H1 (cell line): ENCODE data around the gene COIL. TPM values are rescaled to one million over a fixed set of nuclear protein-coding genes. Genes with fewer than 3 reads are reported as not detected.

Experiments
- CTCF ChIA-PET: fragments of 300-600 bp; sonication (Branson Sonifier 250); formaldehyde crosslinking; loops from one replicate; lab custom pipeline; 2021; ENCODE audit not compliant: partially characterized antibody; lab: Charles Lee
- POLR2A ChIA-PET: fragments of 300-600 bp; sonication (Branson Sonifier 250); formaldehyde crosslinking; loops from one replicate; lab custom pipeline; 2021; ENCODE audit warnings: inconsistent platforms; ENCODE audit not compliant: partially characterized antibody; lab: Charles Lee
- DNase-seq, 2 experiments: peaks; one replicate each; pipeline versions ENCODE4 v3.0.0 to v3.0.0-alpha.2; 2010 to 2022; ENCODE audit warnings: low spot score in 2 of 2, low read depth in 1 of 2, mixed read lengths in 1 of 2
- FAIRE-seq: peaks from 2 replicates; lab custom pipeline; 2011; peaks lifted over from hg19 to GRCh38; lab: Jason Lieb, UNC
- H2AFZ ChIP-seq: 2 replicates; pipeline ENCODE4 v1.8.1; 2012; ENCODE audit warnings: low read length, inconsistent platforms
- H2AK5ac ChIP-seq: 2 replicates; pipeline ENCODE4 v1.6.1; 2013; ENCODE audit warnings: low read depth, low read length
- H2BK120ac ChIP-seq: replicated peaks from 2 replicates; pipeline ENCODE3; 2013; ENCODE audit warnings: low read depth, low read length, inconsistent platforms
- H2BK12ac ChIP-seq: 2 replicates; pipeline ENCODE4 v1.6.1; 2013; ENCODE audit warnings: low read depth, low read length
- H2BK15ac ChIP-seq: 2 replicates; pipeline ENCODE4 v1.6.1; 2013; ENCODE audit warnings: low read length
- H2BK20ac ChIP-seq: 2 replicates; pipeline ENCODE4 v1.6.1; 2013; ENCODE audit warnings: low read length
- H2BK5ac ChIP-seq: 2 replicates; pipeline ENCODE4 v1.6.1; 2013; ENCODE audit warnings: low read depth, low read length
- H3K14ac ChIP-seq: 2 replicates; pipeline ENCODE4 v1.6.1; 2013; ENCODE audit warnings: inconsistent platforms; ENCODE audit not compliant: insufficient read length
- H3K18ac ChIP-seq: 2 replicates; pipeline ENCODE4 v1.6.1; 2013; ENCODE audit warnings: low read length; ENCODE audit errors: extremely low read depth
- H3K23ac ChIP-seq: 2 replicates; pipeline ENCODE4 v1.6.1; 2013; ENCODE audit warnings: inconsistent platforms; ENCODE audit not compliant: insufficient read length
- H3K23me2 ChIP-seq: 2 replicates; pipeline ENCODE4 v1.6.1; 2013; ENCODE audit warnings: low read depth, low read length
- H3K27ac ChIP-seq: 2 replicates; pipeline ENCODE4 v1.6.1; 2011; ENCODE audit warnings: low read depth, low read length, inconsistent platforms
- H3K27me3 ChIP-seq, 4 experiments: replicated peaks in 1 of 4; 1 replicate in 1 of 4; 2 replicates in 3 of 4; pipeline versions ENCODE4 v1.6.1 to v1.8.1; 2011 to 2013; ENCODE audit warnings: low read length in 3 of 4, mild to moderate bottlenecking in 3 of 4, inconsistent platforms in 2 of 4, mixed read lengths in 2 of 4, moderate library complexity in 1 of 4; ENCODE audit not compliant: control insufficient read depth in 3 of 4, insufficient read depth in 3 of 4; ENCODE audit errors: extremely low read depth in 1 of 4
- H3K36me3 ChIP-seq, 4 experiments: 2 replicates each; pipeline versions ENCODE4 v1.6.1 to v1.8.1; 2011 to 2013; ENCODE audit warnings: mild to moderate bottlenecking in 4 of 4, low read length in 3 of 4, moderate library complexity in 2 of 4, control low read depth in 1 of 4, inconsistent platforms in 1 of 4; ENCODE audit not compliant: insufficient read depth in 4 of 4, control insufficient read depth in 2 of 4
- H3K4ac ChIP-seq: replicated peaks from 2 replicates; pipeline ENCODE3; 2013; ENCODE audit warnings: low read length, low read depth, mixed read lengths, inconsistent platforms; ENCODE audit not compliant: insufficient read length
- H3K4me1 ChIP-seq, 4 experiments: replicated peaks in 1 of 4; 1 replicate in 1 of 4; 2 replicates in 3 of 4; pipeline versions ENCODE4 v1.6.1 to v1.8.1; 2011 to 2013; ENCODE audit warnings: low read length in 3 of 4, inconsistent platforms in 2 of 4, mixed read lengths in 1 of 4; ENCODE audit not compliant: insufficient read depth in 4 of 4, control insufficient read depth in 3 of 4
- H3K4me2 ChIP-seq, 2 experiments: 2 replicates each; pipeline versions ENCODE4 v1.6.1 to v1.8.1; 2011 to 2013; ENCODE audit warnings: low read depth in 2 of 2, low read length in 2 of 2, control low read depth in 1 of 2, inconsistent platforms in 1 of 2, mild to moderate bottlenecking in 1 of 2; ENCODE audit not compliant: insufficient read depth in 1 of 2
- H3K4me3 ChIP-seq, 4 experiments: fragments of 200-600, 300-600 bp in 1 of 4; sonication (generic), shearing (Covaris generic), sonication (Bioruptor Twin) in 1 of 4; 2 replicates each; pipeline versions ENCODE4 v1.5.1 to v1.8.1; 2011 to 2016; ENCODE audit warnings: low read length in 4 of 4, low read depth in 3 of 4, control low read depth in 2 of 4, inconsistent platforms in 2 of 4, mild to moderate bottlenecking in 2 of 4, mixed read lengths in 1 of 4, moderate library complexity in 1 of 4; ENCODE audit not compliant: insufficient read depth in 2 of 4; ENCODE audit errors: extremely low read depth in 1 of 4
- H3K56ac ChIP-seq: replicated peaks from 2 replicates; pipeline ENCODE3; 2013; ENCODE audit warnings: low read depth, mild to moderate bottlenecking, mixed read lengths, low read length, inconsistent platforms; ENCODE audit not compliant: insufficient read length
- H3K79me1 ChIP-seq: 2 replicates; pipeline ENCODE4 v1.6.1; 2013; ENCODE audit warnings: low read depth, low read length, control low read depth
- H3K79me2 ChIP-seq, 2 experiments: 2 replicates each; pipeline versions ENCODE4 v1.6.1 to v1.8.1; 2012 to 2013; ENCODE audit warnings: low read length in 2 of 2, mild to moderate bottlenecking in 2 of 2, inconsistent platforms in 1 of 2; ENCODE audit not compliant: insufficient read depth in 2 of 2, control insufficient read depth in 1 of 2
- H3K9ac ChIP-seq, 4 experiments: replicated peaks in 1 of 4; 1 replicate in 1 of 4; 2 replicates in 3 of 4; pipeline versions ENCODE4 v1.6.1 to v1.8.1; 2011 to 2013; ENCODE audit warnings: low read depth in 3 of 4, low read length in 3 of 4, control low read depth in 2 of 4, mild to moderate bottlenecking in 2 of 4, moderate library complexity in 2 of 4, inconsistent platforms in 1 of 4; ENCODE audit errors: extremely low read depth in 1 of 4
- H3K9me3 ChIP-seq, 2 experiments: 2 replicates each; pipeline versions ENCODE4 v1.6.1 to v1.8.1; 2012 to 2013; ENCODE audit warnings: mild to moderate bottlenecking in 2 of 2, moderate library complexity in 2 of 2, control low read depth in 1 of 2, inconsistent platforms in 1 of 2, low read depth in 1 of 2, low read length in 1 of 2, mixed read lengths in 1 of 2; ENCODE audit not compliant: insufficient read depth in 2 of 2
- H4K20me1 ChIP-seq, 2 experiments: replicated peaks in 1 of 2; 2 replicates each; pipeline versions ENCODE3 to v1.8.1; 2011 to 2013; ENCODE audit warnings: inconsistent platforms in 2 of 2, low read length in 2 of 2, mild to moderate bottlenecking in 1 of 2; ENCODE audit not compliant: insufficient read depth in 2 of 2, control insufficient read depth in 1 of 2
- H4K5ac ChIP-seq: 2 replicates; pipeline ENCODE4 v1.6.1; 2013; ENCODE audit warnings: low read length, low read depth, mixed read lengths, inconsistent platforms; ENCODE audit not compliant: insufficient read length
- H4K8ac ChIP-seq: 2 replicates; pipeline ENCODE4 v1.8.0; 2013; ENCODE audit warnings: mild to moderate bottlenecking, moderate library complexity, low read length, inconsistent platforms; ENCODE audit not compliant: insufficient read depth; ENCODE audit errors: extremely low read depth
- H4K91ac ChIP-seq: replicated peaks from 2 replicates; pipeline ENCODE3; 2013; ENCODE audit warnings: low read length, mixed read lengths, inconsistent platforms; ENCODE audit not compliant: insufficient read length
- TAF7 ChIP-seq: optimal IDR thresholded peaks from 2 replicates; pipeline ENCODE3; 2011; ENCODE audit warnings: low read depth, mild to moderate bottlenecking, inconsistent platforms, low read length, moderate library complexity, borderline replicate concordance
- polyA plus RNA-seq, 7 experiments: library from polyadenylated mRNA; depleted of rRNA in 3 of 7; stranded (reverse) in 5 of 7; unstranded in 2 of 7; fragments of >200 nt in 5 of 7; fragments of 200-250 nt in 2 of 7; gene quantifications; 1 replicate in 5 of 7; 2 replicates in 1 of 7; 4 replicates in 1 of 7; pipeline versions ENCODE4 v1.2.1 to v1.2.3, GENCODE V29; 2011 to 2013; ENCODE audit warnings: missing spikeins in 2 of 7, mixed read lengths in 2 of 7
- total RNA-seq: library from RNA; stranded (reverse); fragmentation: NEBNext Ultra II Directional; extraction: Animal tissue kit (Norgen Biotek cat#: 25700); gene quantifications from 2 replicates; pipeline ENCODE4 v1.2.1, GENCODE V29; 2021

Gene COIL
- total and polyA plus RNA-seq, 2 of the 8 experiments (the other 6 are each of a cell fraction or from before 2014, with no cell fraction given): 5.2 to 23.6 TPM

GRCh38 chr17:56929362-56929969 lies 31.4 kb downstream of the COIL start:
- Histone ChIP-seq H2BK5ac (no peak overlapping the region), H3K18ac (no peak overlapping the region), H3K4me2 (no peak overlapping the region), H3K79me2 (no peaks in the 10 kb centered on the region), H3K27ac (no peak overlapping the region), H3K9me3 (peaks cover 25 to 35% of the 10 kb centered on the region in 2 experiments), H4K8ac (no peak overlapping the region), H3K56ac (no peak overlapping the region), H3K14ac (no peak overlapping the region), H2BK15ac (no peak overlapping the region), H4K20me1 (no peaks in the 10 kb centered on the region), H3K4me3 (no peak overlapping the region), H3K79me1 (no peaks in the 10 kb centered on the region), H2AFZ (no peak overlapping the region), H2BK12ac (no peak overlapping the region), H3K23ac (no peak overlapping the region), H3K4me1 (peaks cover under 1 to 12% (median 5%) of the 10 kb centered on the region in 4 experiments; a peak in 4 of 7 replicates), H3K23me2 (no peaks in the 10 kb centered on the region), H3K27me3 (no peaks in the 10 kb centered on the region), H4K5ac (no peak overlapping the region), H3K36me3 (peaks cover 0 to 16% (median 5%) of the 10 kb centered on the region in 4 experiments; a peak in 4 of 8 replicates), H2BK20ac (no peak overlapping the region), H2BK120ac (no peak overlapping the region), H3K4ac (no peak overlapping the region), H2AK5ac (no peak overlapping the region), H4K91ac (no peak overlapping the region), H3K9ac (no peak overlapping the region)
- no peak for DNase-seq
- CTCF ChIA-PET: interaction anchor here (0.6 kb wide), 2 partner anchors 55 to 619 kb away, joined by 3 read pairs; no protein-coding TSS in a partner anchor
- POLR2A ChIA-PET: interaction anchor here (0.7 kb wide), 1 partner anchor 40 kb away, joined by 3 read pairs; no protein-coding TSS in a partner anchor
- FAIRE-seq: no peak
- no peak for TF ChIP-seq TAF7
